Uterus (tissue), 4 donors: ENCODE data around the gene AIF1L. TPM values are rescaled to one million over a fixed set of nuclear protein-coding genes. Genes with fewer than 3 reads are reported as not detected.

Experiments
- DNase-seq, 2 donors: peaks; one replicate each; pipeline ENCODE4 v3.0.0-alpha.2; 2019 to 2020
- H3K27ac ChIP-seq, 2 donors: fragments of 200-600 bp; sonication (generic); 1 replicate in 1 of 2; 2 replicates in 1 of 2; pipeline ENCODE4 v1.5.1; 2016 to 2018
- H3K27me3 ChIP-seq, 2 donors: fragments of 200-600 bp; sonication (generic); one replicate each; pipeline ENCODE4 v1.5.1; 2018 to 2019; ENCODE audit warnings: control low read depth in 1 of 2
- H3K36me3 ChIP-seq, 2 donors: fragments of 200-600 bp; sonication (generic); one replicate each; pipeline ENCODE4 v1.5.1; 2019; ENCODE audit warnings: control low read depth in 1 of 2
- H3K4me1 ChIP-seq, 2 donors: fragments of 200-600 bp; sonication (generic); one replicate each; pipeline ENCODE4 v1.5.1; 2018 to 2019; ENCODE audit warnings: control low read depth in 1 of 2
- H3K4me3 ChIP-seq, 2 donors: fragments of 200-600 bp; sonication (generic); 1 replicate in 1 of 2; 2 replicates in 1 of 2; pipeline ENCODE4 v1.5.1; 2018 to 2019; ENCODE audit warnings: mild to moderate bottlenecking in 1 of 2
- H3K9me3 ChIP-seq, 2 donors: fragments of 200-600 bp; sonication (generic); one replicate each; pipeline ENCODE4 v1.5.1; 2019; ENCODE audit warnings: control low read depth in 1 of 2
- POLR2A ChIP-seq, 2 donors: fragments of 450-650 bp; IDR thresholded peaks; one replicate each; pipeline ENCODE4 v1.6.1; 2016; ENCODE audit warnings: antibody characterized with exemption in 2 of 2, mild to moderate bottlenecking in 1 of 2, moderate library complexity in 1 of 2
- intact Hi-C: fragments of 100-400 bp; cut with DNase I; formaldehyde crosslinking; loops from one replicate; pipeline ENCODE4 v1.15.1; 2023; ENCODE audit warnings: low total_unique reads
- total RNA-seq, 4 donors: library from RNA; depleted of rRNA in 3 of 4; stranded (reverse); fragments of >200 nt in 3 of 4; gene quantifications; one replicate each; pipeline versions ENCODE4 v1.1.0 to v1.2.4, GENCODE V29; 2014 to 2023
- TF ChIP-seq, protein P1 (sequence below), 4 experiments: fragments of 200-600 bp in 2 of 4; fragments of 450-650 bp in 2 of 4; sonication (generic) in 2 of 4; IDR thresholded peaks; one replicate each; pipeline ENCODE4 v1.5.1; 2016 to 2019; ENCODE audit warnings: antibody characterized with exemption in 4 of 4, mild to moderate bottlenecking in 2 of 4, moderate library complexity in 1 of 4
- donor health status: DM: yes; HTN: yes; CAD: no.

Gene AIF1L
- total RNA-seq, 4 donors from 2014 or later, result 4.9 to 27.3 (median 16.8) TPM

- intact Hi-C loops, result no loop called here
- DNase-seq, result no peak
- Histone ChIP-seq H3K27me3 (peaks cover 0 to 6% of the 10 kb centered on the region in 2 donors), H3K4me1 (no peaks in the 10 kb centered on the region), H3K27ac (no peak overlapping the region), H3K36me3 (no peaks in the 10 kb centered on the region), H3K9me3 (no peaks in the 10 kb centered on the region), H3K4me3 (peak overlapping the region; percentile 13 to 33)
- no peak for TF ChIP-seq POLR2A (IDR thresholded peaks at IDR 0.05)
- TF ChIP-seq, protein P1, sequence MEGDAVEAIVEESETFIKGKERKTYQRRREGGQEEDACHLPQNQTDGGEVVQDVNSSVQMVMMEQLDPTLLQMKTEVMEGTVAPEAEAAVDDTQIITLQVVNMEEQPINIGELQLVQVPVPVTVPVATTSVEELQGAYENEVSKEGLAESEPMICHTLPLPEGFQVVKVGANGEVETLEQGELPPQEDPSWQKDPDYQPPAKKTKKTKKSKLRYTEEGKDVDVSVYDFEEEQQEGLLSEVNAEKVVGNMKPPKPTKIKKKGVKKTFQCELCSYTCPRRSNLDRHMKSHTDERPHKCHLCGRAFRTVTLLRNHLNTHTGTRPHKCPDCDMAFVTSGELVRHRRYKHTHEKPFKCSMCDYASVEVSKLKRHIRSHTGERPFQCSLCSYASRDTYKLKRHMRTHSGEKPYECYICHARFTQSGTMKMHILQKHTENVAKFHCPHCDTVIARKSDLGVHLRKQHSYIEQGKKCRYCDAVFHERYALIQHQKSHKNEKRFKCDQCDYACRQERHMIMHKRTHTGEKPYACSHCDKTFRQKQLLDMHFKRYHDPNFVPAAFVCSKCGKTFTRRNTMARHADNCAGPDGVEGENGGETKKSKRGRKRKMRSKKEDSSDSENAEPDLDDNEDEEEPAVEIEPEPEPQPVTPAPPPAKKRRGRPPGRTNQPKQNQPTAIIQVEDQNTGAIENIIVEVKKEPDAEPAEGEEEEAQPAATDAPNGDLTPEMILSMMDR (IDR thresholded peaks at IDR 0.05), result no peak
Observed at GRCh38 chr9:131095666-131096268, 564 bp upstream of the AIF1L start.

DNA sequence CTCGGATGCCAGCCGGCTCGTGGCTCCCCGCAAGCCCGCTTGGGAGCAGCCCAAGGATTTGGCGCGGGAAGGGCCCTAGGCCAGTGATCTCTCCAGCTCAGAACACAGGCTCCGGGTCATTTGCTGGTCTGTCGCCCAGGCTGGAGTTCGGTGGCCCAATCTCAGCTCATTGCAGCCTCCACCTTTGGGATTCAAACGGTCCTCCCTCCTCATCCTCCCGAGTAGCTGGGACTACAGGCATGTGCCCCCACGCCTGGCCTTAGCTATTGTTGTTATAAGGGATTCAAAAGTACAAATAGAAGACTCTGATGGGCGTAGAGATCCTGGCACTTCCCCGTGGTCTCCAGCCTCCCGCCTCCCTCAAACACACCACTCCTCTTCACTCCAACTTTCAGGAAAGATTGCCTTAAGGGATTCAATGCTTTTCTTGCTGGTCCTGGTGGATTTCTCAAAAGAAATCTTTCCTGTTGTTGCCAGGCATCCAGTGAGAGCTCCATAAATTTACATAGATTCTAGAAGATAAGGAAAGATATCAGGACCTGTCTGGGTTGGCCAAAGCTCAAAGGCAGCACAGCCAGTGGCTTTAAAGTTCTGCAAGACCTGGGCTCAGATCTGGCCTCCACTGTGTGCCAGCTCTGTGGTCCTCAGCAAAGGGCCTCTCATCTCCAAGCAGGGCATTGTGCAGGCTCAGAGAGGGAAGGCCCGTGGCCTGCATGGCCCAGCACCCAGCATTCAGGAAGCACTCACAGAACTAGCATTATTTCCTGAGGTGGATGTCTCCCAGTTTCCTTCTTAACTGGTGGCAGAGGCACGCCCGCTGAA is 1.0 kb downstream of the AIF1L start:
- Histone ChIP-seq H3K4me3 (peak overlapping the region; percentile 13 to 33), H3K27me3 (peaks cover 0 to 6% of the 10 kb centered on the region in 2 donors), H3K4me1 (no peaks in the 10 kb centered on the region), H3K9me3 (no peaks in the 10 kb centered on the region), H3K36me3 (no peaks in the 10 kb centered on the region), H3K27ac (peak overlapping the region in 1 of 2 donors; percentile 34)
- TF ChIP-seq, protein P1 (IDR thresholded peaks at IDR 0.05), result no peak
- no peak for TF ChIP-seq POLR2A (IDR thresholded peaks at IDR 0.05)
- DNase-seq, result no peak
- intact Hi-C loops, result no loop called here

- H3K9me3 ChIP-seq, result no peaks in the 10 kb centered on the region
- no peak overlapping the region for H3K4me3 ChIP-seq
- no peak overlapping the region for H3K27ac ChIP-seq
- intact Hi-C loops, result no loop called here
- H3K27me3 ChIP-seq, result peaks cover 0 to 6% of the 10 kb centered on the region in 2 donors
- H3K36me3 ChIP-seq, result no peaks in the 10 kb centered on the region
- H3K4me1 ChIP-seq, result no peaks in the 10 kb centered on the region
- DNase-seq, result no peak
- TF ChIP-seq, protein P1 (IDR thresholded peaks at IDR 0.05), result no peak
- no peak for TF ChIP-seq POLR2A (IDR thresholded peaks at IDR 0.05)
Observed at GRCh38 chr9:131097948-131098278, 1.6 kb downstream of the AIF1L start.

DNA sequence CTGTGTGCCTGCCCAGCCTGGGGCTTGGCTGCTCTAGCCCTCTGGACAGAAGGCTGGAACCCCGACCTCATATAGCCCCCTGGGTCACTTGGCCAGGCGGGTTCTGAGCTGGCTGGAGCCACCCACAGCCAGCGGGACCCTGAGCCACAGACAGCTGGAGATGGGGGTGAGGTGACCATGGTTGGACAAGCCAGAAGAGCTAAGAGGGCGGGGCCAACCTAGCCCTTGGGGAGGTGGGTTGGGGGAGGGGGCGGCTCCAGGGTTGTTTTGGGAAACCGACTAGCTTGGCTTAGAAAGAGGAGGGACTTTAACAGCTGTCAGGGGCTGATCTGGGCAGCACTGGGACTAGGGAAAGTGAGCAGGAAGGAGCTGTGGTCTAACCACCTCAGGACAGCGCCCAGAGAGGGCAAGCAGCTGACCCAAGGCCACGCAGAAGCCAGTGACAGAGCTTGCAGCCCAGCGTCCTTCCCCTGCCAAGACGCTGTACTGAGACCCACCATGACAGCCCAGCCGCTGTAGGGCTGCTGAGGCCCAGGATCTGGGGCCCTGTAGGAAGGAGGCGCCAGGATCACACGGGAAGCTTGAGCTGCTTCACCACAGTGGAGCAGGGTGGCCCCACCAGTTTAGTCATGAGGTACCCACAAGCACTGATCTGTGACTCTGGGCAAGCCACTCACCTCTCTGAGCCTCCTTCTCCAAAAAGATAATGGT is 2.2 kb downstream of the AIF1L start:
- no peaks in the 10 kb centered on the region for H3K4me1 ChIP-seq
- intact Hi-C loops, result no loop called here
- TF ChIP-seq POLR2A (IDR thresholded peaks at IDR 0.05), result no peak
- TF ChIP-seq, protein P1 (IDR thresholded peaks at IDR 0.05), result no peak
- DNase-seq, result no peak
- no peak overlapping the region for H3K27ac ChIP-seq
- no peak overlapping the region for H3K4me3 ChIP-seq
- no peaks in the 10 kb centered on the region for H3K36me3 ChIP-seq
- no peaks in the 10 kb centered on the region for H3K9me3 ChIP-seq
- H3K27me3 ChIP-seq, result peaks cover 0 to 6% of the 10 kb centered on the region in 2 donors
